Lower leg skin (tissue), 3 donors: ENCODE measurements around the gene OSBPL5.

Experiments used
- POLR2A ChIP-seq, 2 donors: fragments of 450-650 bp; IDR thresholded peaks; one replicate each; pipeline ENCODE4 v1.6.1; 2016 to 2017; ENCODE audit warnings: antibody characterized with exemption in 2 of 2, mild to moderate bottlenecking in 1 of 2, moderate library complexity in 1 of 2
- TF ChIP-seq, protein P1 (sequence below), 3 donors: fragments of 450-650 bp; IDR thresholded peaks; one replicate each; pipeline ENCODE4 v1.5.1; 2016; ENCODE audit warnings: antibody characterized with exemption in 3 of 3, mild to moderate bottlenecking in 3 of 3, moderate library complexity in 2 of 3

DNA sequence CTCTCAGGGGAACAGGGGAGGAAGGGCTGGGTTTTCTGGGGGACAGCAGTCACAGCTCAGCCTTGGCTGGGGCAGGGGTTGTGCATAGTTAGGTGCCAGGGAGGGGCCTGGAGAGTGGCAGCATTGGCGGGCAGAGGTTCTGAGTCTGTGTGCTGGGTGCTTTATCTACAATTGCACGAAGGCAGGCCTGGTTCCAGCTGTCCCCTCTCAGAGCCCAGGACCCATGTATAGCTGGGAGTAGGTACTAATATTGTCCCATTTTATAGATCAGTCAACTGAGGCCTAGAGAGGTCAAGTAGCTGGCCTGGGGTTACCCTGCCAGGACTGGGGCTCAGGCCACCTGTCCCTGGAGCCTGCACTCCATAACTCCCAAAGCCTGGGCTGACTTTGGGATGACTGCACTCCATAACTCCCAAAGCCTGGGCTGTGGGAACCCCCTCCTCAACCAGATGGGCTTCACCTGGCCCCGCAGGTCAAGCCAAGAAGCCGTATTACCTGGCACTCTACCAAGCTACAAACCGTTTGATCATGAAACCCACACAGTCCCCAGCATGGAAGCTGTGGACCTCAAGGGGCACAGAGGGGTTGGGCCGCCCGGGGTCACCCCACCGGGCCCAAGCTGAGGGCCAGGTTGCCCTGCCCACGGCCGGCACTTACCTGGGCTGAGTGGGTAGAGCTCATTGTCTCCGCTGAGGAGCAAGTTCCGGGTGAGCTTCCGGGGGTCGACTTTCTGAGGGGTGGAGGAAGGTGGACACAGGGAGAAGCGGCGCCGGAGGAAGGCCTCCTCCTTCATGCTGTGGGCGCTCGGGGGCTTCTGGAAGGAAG is 36.5 kb downstream of the OSBPL5 start:
- TF ChIP-seq, protein P1, sequence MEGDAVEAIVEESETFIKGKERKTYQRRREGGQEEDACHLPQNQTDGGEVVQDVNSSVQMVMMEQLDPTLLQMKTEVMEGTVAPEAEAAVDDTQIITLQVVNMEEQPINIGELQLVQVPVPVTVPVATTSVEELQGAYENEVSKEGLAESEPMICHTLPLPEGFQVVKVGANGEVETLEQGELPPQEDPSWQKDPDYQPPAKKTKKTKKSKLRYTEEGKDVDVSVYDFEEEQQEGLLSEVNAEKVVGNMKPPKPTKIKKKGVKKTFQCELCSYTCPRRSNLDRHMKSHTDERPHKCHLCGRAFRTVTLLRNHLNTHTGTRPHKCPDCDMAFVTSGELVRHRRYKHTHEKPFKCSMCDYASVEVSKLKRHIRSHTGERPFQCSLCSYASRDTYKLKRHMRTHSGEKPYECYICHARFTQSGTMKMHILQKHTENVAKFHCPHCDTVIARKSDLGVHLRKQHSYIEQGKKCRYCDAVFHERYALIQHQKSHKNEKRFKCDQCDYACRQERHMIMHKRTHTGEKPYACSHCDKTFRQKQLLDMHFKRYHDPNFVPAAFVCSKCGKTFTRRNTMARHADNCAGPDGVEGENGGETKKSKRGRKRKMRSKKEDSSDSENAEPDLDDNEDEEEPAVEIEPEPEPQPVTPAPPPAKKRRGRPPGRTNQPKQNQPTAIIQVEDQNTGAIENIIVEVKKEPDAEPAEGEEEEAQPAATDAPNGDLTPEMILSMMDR (IDR thresholded peaks at IDR 0.05), result no peak
- no peak for TF ChIP-seq POLR2A (IDR thresholded peaks at IDR 0.05)
